DMS79 treated with DMSO at 0.1 percent for 48 hours (cell line): ENCODE results near the gene PTPRCAP.

ENCODE experiments used
- DNase-seq: peaks from one replicate; lab custom pipeline; 2025; lab: John Stamatoyannopoulos, UW

The PTPRCAP gene

DNA sequence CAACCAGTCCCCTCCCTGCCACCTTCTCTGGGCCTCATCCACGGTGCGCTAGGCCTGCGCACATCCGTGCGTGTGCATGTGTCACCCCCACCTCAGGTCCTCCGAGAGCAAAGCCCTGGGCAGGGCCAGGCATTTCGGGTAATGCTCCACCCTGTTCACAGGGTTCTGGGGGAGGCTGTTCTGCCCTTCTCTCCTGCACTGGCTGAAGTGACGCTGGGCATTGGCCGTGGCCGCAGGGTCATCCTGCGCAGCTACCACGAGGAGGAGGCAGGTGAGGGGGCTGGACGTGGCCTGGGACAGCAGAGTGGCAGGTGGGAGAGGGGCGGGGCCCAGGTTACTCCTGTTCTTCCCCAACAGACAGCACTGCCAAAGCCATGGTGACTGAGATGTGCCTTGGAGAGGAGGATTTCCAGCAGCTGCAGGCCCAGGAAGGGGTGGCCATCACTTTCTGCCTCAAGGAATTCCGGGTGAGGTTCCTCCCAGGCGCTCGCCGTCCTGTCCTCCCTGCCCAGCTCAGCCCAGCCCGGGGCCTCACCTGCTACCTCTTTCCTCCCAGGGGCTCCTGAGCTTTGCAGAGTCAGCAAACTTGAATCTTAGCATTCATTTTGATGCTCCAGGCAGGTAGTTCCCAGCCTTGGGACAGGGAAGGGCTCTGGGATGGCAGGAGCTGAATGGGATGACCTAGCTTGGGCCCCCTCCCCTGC lies 41.8 kb downstream of the PTPRCAP start:
- no peak for DNase-seq

DNA sequence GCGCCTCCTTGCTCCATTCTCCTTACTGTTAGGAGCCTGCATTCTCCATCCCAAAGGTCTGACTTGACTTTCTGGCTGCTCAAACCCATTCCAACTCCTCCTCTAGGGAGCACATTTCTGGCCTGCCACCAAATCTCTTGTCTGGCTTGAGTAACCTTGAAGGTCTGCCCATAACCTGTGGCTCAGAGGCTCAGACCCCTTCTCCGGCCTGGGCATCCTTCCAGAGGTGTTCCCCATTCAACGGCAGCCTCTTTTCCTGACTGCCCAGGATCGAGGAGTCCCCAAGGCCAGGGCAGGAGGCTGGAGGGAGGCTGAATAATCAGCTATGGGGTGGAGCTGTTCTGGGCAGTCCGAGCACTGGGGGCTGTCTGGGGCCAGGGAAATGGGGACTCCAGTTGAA lies 43.5 kb downstream of the PTPRCAP start:
- no peak for DNase-seq

DNA sequence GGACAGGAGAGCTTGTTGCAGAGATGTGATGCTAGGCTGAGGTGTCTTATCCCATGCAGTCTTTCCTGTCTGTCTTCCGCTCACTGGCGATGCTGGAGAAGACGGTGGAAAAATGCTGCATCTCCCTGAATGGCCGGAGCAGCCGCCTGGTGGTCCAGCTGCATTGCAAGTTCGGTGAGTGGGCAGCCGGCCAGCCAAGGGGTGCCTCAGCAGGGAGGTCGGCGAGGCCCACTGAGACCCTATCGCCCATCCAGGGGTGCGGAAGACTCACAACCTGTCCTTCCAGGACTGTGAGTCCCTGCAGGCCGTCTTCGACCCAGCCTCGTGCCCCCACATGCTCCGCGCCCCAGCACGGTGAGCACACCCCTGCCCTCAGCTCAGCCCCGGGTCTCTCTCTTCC lies 44.0 kb downstream of the PTPRCAP start:
- no peak for DNase-seq

DNA sequence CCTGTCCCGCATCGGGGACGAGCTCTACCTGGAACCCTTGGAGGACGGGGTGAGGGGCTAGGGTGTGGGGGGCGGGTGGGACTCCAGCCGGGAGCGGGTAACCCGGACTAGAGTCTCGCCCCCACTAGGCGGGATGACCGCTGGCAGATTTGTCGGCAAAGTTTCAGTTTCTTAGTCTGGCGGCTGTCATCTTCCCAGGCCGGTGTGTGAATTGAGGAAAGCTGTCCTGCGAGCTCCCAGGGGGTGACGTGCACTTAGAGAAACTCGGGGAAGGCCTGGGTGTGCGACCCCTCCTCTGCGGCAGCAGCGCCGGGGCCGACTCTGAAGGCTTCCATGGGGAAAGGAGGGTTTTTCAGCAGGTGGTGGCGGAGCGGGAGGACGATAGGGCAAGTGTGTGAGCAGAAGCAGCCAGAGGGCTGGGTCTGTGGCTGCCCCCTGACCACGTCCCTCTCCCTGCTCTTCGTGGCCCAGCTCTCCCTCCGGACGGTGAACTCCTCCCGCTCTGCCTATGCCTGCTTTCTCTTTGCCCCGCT lies 45.2 kb downstream of the PTPRCAP start:
- no peak for DNase-seq

DNA sequence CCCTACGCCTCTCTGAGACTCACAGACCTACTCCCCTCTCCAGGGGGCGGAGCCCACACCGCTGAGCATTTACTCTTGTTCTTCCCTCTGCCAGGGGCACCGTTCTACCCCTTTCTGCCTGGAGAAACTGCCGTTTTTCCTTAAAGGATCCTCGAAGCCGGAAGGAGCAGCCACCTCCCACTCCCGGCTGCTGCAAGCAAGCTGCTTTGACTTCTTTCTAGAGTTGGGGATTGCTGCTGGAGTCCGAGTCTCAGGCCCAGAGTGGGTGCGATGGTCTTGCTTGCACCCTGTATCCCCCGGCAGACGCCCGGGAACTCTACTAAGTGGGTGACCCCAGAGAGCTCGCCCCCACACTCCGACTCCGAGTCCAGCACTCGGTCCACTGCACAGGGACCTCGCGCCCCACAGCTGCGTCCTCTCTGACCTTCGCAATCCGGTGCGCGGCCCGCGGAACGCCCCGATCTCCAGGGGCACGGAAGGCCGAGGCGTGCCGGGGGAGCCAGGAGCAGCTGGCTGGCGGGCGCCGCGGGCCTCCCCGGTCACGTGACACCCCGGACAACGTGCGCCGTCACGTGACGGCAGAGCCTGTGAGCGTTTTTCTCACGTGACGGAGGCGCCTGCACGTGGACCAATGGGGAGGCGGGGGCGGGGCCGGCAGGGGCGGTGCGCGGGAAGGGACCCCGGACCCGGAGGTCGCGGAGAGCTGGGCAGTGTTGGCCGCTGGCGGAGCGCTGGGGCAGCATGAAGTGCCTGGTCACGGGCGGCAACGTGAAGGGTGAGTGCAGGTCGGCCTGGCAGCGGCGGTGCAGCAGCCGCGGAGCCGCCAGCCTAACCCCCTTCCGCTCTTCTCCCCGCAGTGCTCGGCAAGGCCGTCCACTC lies 45.9 kb downstream of the PTPRCAP start, which contains the start of gene RAD9A:
Gene RAD9A (plus strand): TSS at position 683 of the 879 bp plus-strand sequence. CDS start 59 bp downstream, at position 742.
- DNase-seq: peak; percentile 83

DNA sequence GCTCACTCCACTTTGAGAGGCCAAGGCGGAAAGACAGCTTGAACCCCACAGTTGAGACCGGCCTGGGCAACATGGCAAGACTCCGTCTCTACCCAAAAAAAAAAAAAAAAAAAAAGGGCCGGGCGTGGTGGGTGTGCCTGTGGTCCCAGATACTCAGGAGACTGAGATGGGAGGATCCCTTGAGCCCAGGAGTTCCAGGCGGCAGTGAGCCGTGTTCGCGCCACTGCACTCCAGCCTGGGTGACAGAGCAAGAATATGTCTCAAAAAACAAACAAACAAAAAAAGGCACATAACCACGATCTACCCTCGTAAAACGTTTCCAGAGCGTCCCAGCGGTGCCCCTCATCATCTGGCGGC lies 46.6 kb downstream of the PTPRCAP start:
- DNase-seq: no peak

DNA sequence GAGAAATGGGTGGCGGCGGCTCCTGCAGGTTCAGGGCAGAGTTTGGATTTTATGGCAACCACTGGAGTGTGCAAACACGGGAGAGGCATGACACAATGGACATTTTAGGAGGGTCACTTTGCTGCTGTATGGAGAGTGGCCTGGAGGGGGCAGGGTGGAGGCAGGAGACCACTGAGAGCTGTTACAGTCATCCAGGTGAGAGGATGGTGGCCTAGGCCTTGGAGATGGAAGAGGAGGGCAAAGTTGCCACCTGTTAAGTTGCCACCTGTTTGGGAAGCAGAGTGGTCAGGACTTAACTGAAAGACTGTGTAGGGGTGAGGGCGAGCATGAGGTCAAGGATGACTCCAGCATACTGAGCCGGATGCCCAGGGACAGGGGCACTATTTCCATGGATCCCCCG lies 48.0 kb downstream of the PTPRCAP start:
- DNase-seq: no peak

DNA sequence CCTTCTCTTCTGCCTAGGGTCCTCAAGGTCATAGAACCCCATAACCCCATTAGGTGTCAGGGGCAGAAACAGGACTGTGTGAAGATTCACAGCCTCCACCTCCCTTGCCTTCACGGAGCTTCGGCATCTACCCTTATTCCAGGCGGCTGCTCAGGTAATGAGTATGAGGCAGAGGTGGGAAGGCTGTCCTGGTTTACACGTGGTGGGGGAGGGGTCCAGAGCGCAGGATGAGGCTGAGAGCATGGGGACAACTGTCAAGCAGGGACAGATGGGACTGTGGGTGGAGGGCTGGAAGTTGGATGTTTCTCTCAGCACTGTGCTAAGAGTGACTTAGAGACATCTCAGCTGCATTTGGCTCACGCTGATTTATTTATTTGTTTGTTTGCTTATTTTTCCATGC lies 50.0 kb downstream of the PTPRCAP start:
- DNase-seq: no peak

DNA sequence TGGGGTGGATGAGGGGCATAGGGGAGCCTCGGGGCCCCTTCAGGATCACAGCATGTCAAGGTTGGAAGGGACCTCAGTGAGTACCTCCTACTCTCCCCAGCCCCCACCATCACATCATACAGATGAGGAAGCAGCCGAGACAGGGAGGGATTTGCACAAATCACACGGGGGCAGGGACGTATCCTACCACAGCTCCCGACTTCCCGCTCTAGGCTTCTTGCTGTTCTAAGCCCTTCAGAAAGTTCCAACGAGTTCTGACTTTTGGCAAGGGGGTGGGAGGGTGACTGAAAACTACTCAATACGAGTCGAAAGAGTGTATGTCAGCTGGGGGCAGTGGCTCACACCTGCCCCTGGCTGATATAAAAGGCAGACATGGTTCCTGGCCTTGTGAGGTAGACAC lies 50.4 kb downstream of the PTPRCAP start:
- no peak for DNase-seq
